ENCODE data around the gene F8. TPM values are rescaled to one million over a fixed set of nuclear protein-coding genes. Genes with fewer than 3 reads are reported as not detected.

F8 gene
- total RNA-seq, 4 donors from 2014 or later = 11.8 to 63.0 (median 28.5) TPM

DNA sequence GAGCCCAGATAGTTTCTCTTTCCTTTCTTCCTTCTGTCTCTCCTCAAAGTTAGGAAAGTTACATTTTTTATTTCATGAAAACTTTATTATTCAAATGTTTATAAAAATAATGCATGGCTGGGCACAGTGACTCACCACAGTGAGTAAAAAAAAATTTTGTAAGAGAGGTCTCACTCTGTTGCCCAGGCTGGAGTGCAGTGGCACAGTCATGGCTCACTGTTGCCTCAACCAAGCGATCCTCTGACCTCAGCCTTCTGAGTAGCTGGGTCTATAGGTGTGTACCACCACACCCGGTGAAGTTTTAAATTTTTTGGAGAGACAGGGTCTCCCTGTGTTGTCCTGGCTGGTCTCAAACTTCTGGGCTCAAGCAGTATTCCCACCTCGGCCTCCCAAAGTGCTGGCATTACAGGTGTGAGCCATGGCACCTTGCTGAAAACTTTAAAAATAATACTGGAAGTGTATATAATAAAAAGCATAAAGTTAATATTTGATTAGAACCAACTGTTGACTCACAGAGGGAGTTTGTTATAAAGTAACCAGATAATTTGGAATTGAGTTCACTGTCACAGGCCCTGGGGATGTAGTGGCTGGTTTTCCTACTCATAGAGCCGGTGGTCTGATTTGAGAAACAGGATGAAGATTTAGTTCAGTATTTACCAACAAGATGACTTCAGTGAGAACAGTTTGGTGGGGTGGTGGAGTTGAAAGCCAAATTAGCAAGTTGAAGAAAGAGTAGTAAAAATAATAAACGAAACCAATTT is 30.4 kb upstream of the F8 start:
- H3K4me1 ChIP-seq = no peaks in the 10 kb centered on the region
- TF ChIP-seq POLR2A (IDR thresholded peaks at IDR 0.05) = no peak
- no peaks in the 10 kb centered on the region for H3K9me3 ChIP-seq
- no peak overlapping the region for H3K4me3 ChIP-seq
- no peaks in the 10 kb centered on the region for H3K36me3 ChIP-seq
- H3K27me3 ChIP-seq = no peaks in the 10 kb centered on the region
- DNase-seq = no peak
- intact Hi-C loops (cut with DNase I; ENCODE audit: low total_unique reads) = no loop called here
- no peak overlapping the region for H3K27ac ChIP-seq

DNA sequence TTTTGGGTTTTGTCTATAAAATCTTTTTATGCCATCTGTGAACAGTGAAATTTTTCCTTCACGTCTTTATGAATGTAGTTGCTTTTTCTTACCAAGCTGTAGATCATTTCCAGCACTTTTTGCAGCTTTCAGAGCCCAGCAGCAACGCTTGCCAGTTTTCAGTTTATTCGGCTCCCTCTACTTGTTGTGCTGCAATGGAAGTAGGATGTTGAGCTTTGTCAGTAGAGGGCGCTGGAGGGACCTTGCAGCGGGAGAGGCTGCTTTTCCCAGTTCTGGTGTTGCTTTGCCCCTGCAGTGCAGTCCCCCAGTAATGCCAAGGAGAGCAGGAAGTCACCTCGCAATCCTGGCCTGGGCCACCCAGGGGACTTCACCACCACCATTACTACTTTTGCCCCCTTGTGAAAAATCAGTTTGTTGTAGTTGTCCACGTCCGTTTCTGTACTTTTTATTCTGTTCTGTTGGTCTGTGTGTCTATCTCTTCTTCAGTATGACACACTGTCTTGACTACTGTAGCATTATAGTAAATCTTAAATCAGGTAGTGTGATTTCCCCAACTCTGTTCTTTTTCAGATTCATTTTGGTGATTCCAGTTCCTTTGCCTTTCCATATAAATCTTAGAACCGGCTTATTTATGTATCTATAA is 26.6 kb upstream of the F8 start:
- H3K9me3 ChIP-seq = no peaks in the 10 kb centered on the region
- no peaks in the 10 kb centered on the region for H3K36me3 ChIP-seq
- intact Hi-C loops (cut with DNase I; ENCODE audit: low total_unique reads) = no loop called here
- H3K4me3 ChIP-seq = no peak overlapping the region
- no peaks in the 10 kb centered on the region for H3K4me1 ChIP-seq
- DNase-seq = peak in 1 of 2 donors; percentile 52
- TF ChIP-seq, protein P1, sequence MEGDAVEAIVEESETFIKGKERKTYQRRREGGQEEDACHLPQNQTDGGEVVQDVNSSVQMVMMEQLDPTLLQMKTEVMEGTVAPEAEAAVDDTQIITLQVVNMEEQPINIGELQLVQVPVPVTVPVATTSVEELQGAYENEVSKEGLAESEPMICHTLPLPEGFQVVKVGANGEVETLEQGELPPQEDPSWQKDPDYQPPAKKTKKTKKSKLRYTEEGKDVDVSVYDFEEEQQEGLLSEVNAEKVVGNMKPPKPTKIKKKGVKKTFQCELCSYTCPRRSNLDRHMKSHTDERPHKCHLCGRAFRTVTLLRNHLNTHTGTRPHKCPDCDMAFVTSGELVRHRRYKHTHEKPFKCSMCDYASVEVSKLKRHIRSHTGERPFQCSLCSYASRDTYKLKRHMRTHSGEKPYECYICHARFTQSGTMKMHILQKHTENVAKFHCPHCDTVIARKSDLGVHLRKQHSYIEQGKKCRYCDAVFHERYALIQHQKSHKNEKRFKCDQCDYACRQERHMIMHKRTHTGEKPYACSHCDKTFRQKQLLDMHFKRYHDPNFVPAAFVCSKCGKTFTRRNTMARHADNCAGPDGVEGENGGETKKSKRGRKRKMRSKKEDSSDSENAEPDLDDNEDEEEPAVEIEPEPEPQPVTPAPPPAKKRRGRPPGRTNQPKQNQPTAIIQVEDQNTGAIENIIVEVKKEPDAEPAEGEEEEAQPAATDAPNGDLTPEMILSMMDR (IDR thresholded peaks at IDR 0.05) = peak in 2 of 4 experiments; percentile 23 to 52
- TF ChIP-seq POLR2A (IDR thresholded peaks at IDR 0.05) = no peak
- H3K27ac ChIP-seq = no peak overlapping the region
- H3K27me3 ChIP-seq = no peaks in the 10 kb centered on the region

DNA sequence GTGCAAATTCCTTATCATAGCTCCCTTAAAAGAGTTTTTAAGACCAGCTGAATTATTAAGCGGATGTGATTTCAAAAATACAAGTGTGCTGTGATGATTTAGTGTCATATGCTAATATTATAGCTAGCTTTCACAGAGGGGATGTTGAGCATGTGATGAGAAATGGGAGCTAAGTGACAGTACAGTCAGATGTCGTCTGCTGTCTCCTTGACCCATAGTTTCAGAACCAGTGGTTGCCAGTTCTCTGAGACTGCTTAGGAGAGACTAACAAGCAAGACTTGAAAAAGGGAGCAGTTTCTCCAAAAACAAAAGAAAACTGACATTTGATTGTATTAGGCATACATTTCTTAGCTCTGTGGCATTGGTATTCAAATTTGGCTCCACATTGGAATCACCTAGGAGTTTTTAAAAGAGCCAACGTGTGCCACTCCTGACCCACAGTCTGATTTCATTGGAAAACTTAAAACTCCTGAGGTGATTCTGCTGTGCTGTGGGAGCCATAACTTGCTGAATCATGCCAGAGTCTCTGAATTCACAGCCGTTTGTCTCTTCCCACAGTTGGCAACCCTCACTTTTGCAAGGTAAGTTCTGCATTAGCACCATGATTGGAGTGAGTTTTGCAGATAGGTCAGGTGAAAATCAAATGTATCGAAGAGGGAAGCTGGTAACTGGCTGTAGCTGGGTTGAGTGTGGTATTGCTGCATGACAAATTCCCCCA is 24.4 kb upstream of the F8 start:
- no peaks in the 10 kb centered on the region for H3K36me3 ChIP-seq
- H3K4me1 ChIP-seq = no peaks in the 10 kb centered on the region
- TF ChIP-seq, protein P1 (IDR thresholded peaks at IDR 0.05) = no peak
- TF ChIP-seq POLR2A (IDR thresholded peaks at IDR 0.05) = no peak
- no peak overlapping the region for H3K27ac ChIP-seq
- intact Hi-C loops (cut with DNase I; ENCODE audit: low total_unique reads) = no loop called here
- no peaks in the 10 kb centered on the region for H3K9me3 ChIP-seq
- H3K27me3 ChIP-seq = no peaks in the 10 kb centered on the region
- no peak overlapping the region for H3K4me3 ChIP-seq
- DNase-seq = no peak

DNA sequence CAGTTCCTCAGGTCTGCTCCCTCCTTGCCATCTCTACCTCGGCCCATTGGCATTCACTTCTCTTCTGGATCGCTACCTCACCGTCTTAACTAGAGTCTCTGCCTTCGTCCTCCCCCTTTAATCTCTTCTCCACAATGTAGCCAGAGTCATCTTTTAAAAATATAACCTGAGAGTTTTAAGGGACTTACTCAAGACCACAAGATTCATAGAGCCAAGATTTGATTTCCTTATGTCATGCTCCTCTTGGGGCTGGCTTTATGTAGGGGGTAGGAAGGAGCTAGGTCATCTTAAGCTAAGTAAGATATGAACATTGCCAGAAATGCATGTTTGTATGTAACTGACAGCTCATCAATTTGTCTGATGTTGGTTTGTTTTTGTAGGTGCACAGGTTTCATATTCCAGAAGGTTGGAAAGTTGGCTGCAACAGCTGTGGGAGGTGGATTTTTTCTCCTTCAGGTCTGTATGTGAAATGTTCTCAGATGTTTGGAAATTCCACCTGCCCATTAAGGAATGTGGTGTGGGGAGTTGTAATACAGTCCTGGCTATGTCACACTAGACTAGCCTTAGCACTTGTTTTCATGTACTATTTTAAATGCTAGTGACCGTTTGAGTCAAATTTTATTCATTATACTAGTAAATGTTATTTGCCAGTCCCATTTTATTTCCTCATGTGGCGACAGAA is 23.7 kb upstream of the F8 start:
- Histone ChIP-seq H3K27ac (no peak overlapping the region), H3K9me3 (no peaks in the 10 kb centered on the region), H3K27me3 (no peaks in the 10 kb centered on the region), H3K4me1 (no peaks in the 10 kb centered on the region), H3K36me3 (no peaks in the 10 kb centered on the region), H3K4me3 (no peak overlapping the region)
- no peak for TF ChIP-seq POLR2A (IDR thresholded peaks at IDR 0.05)
- TF ChIP-seq, protein P1 (IDR thresholded peaks at IDR 0.05) = no peak
- DNase-seq = no peak
- intact Hi-C loops (cut with DNase I; ENCODE audit: low total_unique reads) = no loop called here

DNA sequence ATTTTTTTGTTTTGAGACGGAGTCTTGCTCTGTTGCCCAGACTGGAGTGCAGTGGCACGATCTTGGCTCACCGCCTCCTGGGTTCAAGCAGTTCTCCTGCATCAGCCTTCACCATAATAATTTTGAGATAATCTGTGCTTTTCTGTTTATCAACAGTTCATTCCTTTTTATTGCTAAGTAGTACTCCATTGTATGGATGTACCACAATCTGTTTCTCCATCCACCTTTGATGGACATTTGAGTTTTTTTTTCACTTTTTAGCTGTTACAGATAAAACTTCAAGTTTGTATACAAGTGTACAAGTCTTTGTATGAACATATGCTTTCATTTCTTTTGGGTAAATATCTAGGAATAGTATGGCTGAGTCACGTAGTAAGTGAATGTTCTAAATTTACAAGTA is 13.2 kb upstream of the F8 start:
- TF ChIP-seq POLR2A (IDR thresholded peaks at IDR 0.05) = no peak
- TF ChIP-seq, protein P1 (IDR thresholded peaks at IDR 0.05) = no peak
- Histone ChIP-seq H3K36me3 (no peaks in the 10 kb centered on the region), H3K9me3 (no peaks in the 10 kb centered on the region), H3K27ac (no peak overlapping the region), H3K4me3 (no peak overlapping the region), H3K27me3 (no peaks in the 10 kb centered on the region), H3K4me1 (no peaks in the 10 kb centered on the region)
- no peak for DNase-seq
- intact Hi-C loops (cut with DNase I; ENCODE audit: low total_unique reads) = no loop called here
